H9 (cell line): ENCODE results near the gene PAGE2. TPM values are rescaled to one million over a fixed set of nuclear protein-coding genes. Genes with fewer than 3 reads are reported as not detected.

Source experiments
- total RNA-seq: library from RNA; stranded (reverse); gene quantifications from 2 replicates; pipeline ENCODE4 v1.2.1, GENCODE V29; 2021

PAGE2 gene
- total RNA-seq, 1 experiment from 2014 or later, result not detected

Other genes starting within 250 kb of the PAGE2 start
- 47.6 and 51.0 TPM in 2 replicates for gene TRO, start 168.2 kb upstream of the PAGE2 start, total RNA-seq
- 0.31 and 0.55 TPM in 2 replicates for gene PFKFB1, start 94.8 kb upstream of the PAGE2 start, total RNA-seq
- gene APEX2, start 88.7 kb upstream of the PAGE2 start, total RNA-seq, result 28.5 and 29.0 TPM in 2 replicates
- gene ALAS2, start 58.0 kb upstream of the PAGE2 start, total RNA-seq, result not detected in 2 replicates
- not detected in 2 replicates for gene PAGE2B, start 14.0 kb upstream of the PAGE2 start, total RNA-seq
- not detected in 2 replicates for gene PAGE5, start 131.3 kb downstream of the PAGE2 start, total RNA-seq
- not detected in 2 replicates for gene PAGE3, start 175.9 kb downstream of the PAGE2 start, total RNA-seq